Progenitor cell of endocrine pancreas (in vitro differentiated cells): ENCODE measurements around the gene UNC45A. TPM values are rescaled to one million over a fixed set of nuclear protein-coding genes. Genes with fewer than 3 reads are reported as not detected.

Experiments
- DNase-seq: peaks from one replicate; pipeline ENCODE4 v3.0.0; 2021; ENCODE audit warnings: low spot score; ENCODE audit not compliant: unreplicated experiment
- H3K27ac Mint-ChIP-seq: 2 replicates; pipeline ENCODE4 v1.8.0; 2021; ENCODE audit warnings: mild to moderate bottlenecking, moderate library complexity, mixed read lengths
- H3K27me3 Mint-ChIP-seq: 2 replicates; pipeline ENCODE4 v1.8.0; 2021; ENCODE audit warnings: mixed read lengths
- H3K36me3 Mint-ChIP-seq: 2 replicates; pipeline ENCODE4 v1.8.0; 2022; ENCODE audit warnings: mixed read lengths; ENCODE audit not compliant: insufficient read depth
- H3K4me1 Mint-ChIP-seq: 2 replicates; pipeline ENCODE4 v1.8.0; 2021; ENCODE audit warnings: low read depth, mixed read lengths
- H3K4me3 Mint-ChIP-seq: 2 replicates; pipeline ENCODE4 v1.8.0; 2021; ENCODE audit warnings: low read depth, mild to moderate bottlenecking, moderate library complexity, mixed read lengths
- H3K9me3 Mint-ChIP-seq: 2 replicates; pipeline ENCODE4 v1.8.0; 2021; ENCODE audit warnings: low read depth, mixed read lengths
- CTCF ChIP-seq: fragments of 200-600 bp; sonication (generic); IDR thresholded peaks from one replicate; pipeline ENCODE4 v1.5.0; 2021; ENCODE audit warnings: antibody characterized with exemption, mild to moderate bottlenecking; ENCODE audit not compliant: unreplicated experiment
- total RNA-seq: library from RNA; stranded (reverse); gene quantifications from 2 replicates; pipeline ENCODE4 v1.2.1, GENCODE V29; 2021

Gene UNC45A
- total RNA-seq, 1 donor from 2014 or later = 90.6 TPM

- Mint-ChIP-seq H3K4me3 (peak overlapping the region; percentile 81), H3K27ac (peak overlapping the region; percentile 96), H3K27me3 (peaks cover 3% of the 10 kb centered on the region), H3K9me3 (no peaks in the 10 kb centered on the region), H3K4me1 (peaks cover 21% of the 10 kb centered on the region), H3K36me3 (peaks cover 16% of the 10 kb centered on the region)
- peak; percentile 75 for TF ChIP-seq CTCF
- peak; percentile 56 for DNase-seq
Measured at GRCh38 chr15:90902040-90902839, 32.8 kb upstream of the UNC45A start.

GRCh38 chr15:90902840-90903732 is 32.0 kb upstream of the UNC45A start, which contains the start of gene MAN2A2:
Gene MAN2A2 (plus strand): TSS chr15:90903302. CDS start chr15:90904208, 906 bp downstream.
- Mint-ChIP-seq H3K36me3 (peaks cover 19% of the 10 kb centered on the region), H3K4me3 (peak within 1 kb of the TSS; percentile 81), H3K4me1 (peaks cover 21% of the 10 kb centered on the region), H3K9me3 (no peaks in the 10 kb centered on the region), H3K27me3 (peaks cover 3% of the 10 kb centered on the region), H3K27ac (peak within 1 kb of the TSS; percentile 96)
- no peak for TF ChIP-seq CTCF
- peak; percentile 49 for DNase-seq

- H3K4me3 Mint-ChIP-seq = peak overlapping the region; percentile 78
- peaks cover 3% of the 10 kb centered on the region for H3K27me3 Mint-ChIP-seq
- peaks cover 19% of the 10 kb centered on the region for H3K36me3 Mint-ChIP-seq
- peak; percentile 19 for TF ChIP-seq CTCF
- peak overlapping the region; percentile 85 for H3K27ac Mint-ChIP-seq
- no peaks in the 10 kb centered on the region for H3K9me3 Mint-ChIP-seq
- no peak for DNase-seq
- H3K4me1 Mint-ChIP-seq = peaks cover 21% of the 10 kb centered on the region
Measured at GRCh38 chr15:90903733-90904536, 31.1 kb upstream of the UNC45A start.

GRCh38 chr15:90904746-90905145 is 30.3 kb upstream of the UNC45A start:
- no peak for TF ChIP-seq CTCF
- Mint-ChIP-seq H3K4me3 (peak overlapping the region; percentile 14), H3K27me3 (no peaks in the 10 kb centered on the region), H3K27ac (no peak overlapping the region), H3K36me3 (peaks cover 17% of the 10 kb centered on the region), H3K4me1 (peaks cover 21% of the 10 kb centered on the region), H3K9me3 (no peaks in the 10 kb centered on the region)
- DNase-seq = no peak
